Astrocyte (in vitro differentiated cells and primary cell): ENCODE results near the gene SLC16A6. TPM values are rescaled to one million over a fixed set of nuclear protein-coding genes. Genes with fewer than 3 reads are reported as not detected.
"Not testable (repeated sequence)": the region's sequence is repeated elsewhere in the genome, so short reads cannot be mapped to it uniquely, and the experiment has no call there.

Experiments
- DNase-seq: peaks from one replicate; pipeline ENCODE4 v3.0.0-alpha.2; 2010; ENCODE audit warnings: low read depth
- FAIRE-seq: peaks from 2 replicates; lab custom pipeline; 2011; peaks lifted over from hg19 to GRCh38; lab: Jason Lieb, UNC
- H2AFZ ChIP-seq: 2 replicates; pipeline ENCODE4 v1.6.0; 2012; ENCODE audit warnings: low read depth, low read length, inconsistent platforms
- H3K27ac ChIP-seq: 2 replicates; pipeline ENCODE4 v1.5.1; 2011; ENCODE audit warnings: low read depth, low read length, inconsistent platforms
- H3K27me3 ChIP-seq: 2 replicates; pipeline ENCODE4 v1.6.0; 2011; ENCODE audit warnings: low read length, inconsistent platforms; ENCODE audit not compliant: insufficient read depth
- H3K36me3 ChIP-seq: 2 replicates; pipeline ENCODE4 v1.5.1; 2011; ENCODE audit warnings: low read length, inconsistent platforms; ENCODE audit not compliant: insufficient read depth
- H3K4me1 ChIP-seq: 2 replicates; pipeline ENCODE4 v1.5.1; 2011; ENCODE audit warnings: low read length, inconsistent platforms; ENCODE audit not compliant: insufficient read depth
- H3K4me2 ChIP-seq: 2 replicates; pipeline ENCODE4 v1.6.0; 2012; ENCODE audit warnings: low read length, inconsistent platforms
- H3K4me3 ChIP-seq: 2 replicates; pipeline ENCODE4 v1.5.1; 2011; ENCODE audit warnings: low read depth, mild to moderate bottlenecking, low read length, inconsistent platforms; ENCODE audit not compliant: insufficient read depth
- H3K79me2 ChIP-seq: 2 replicates; pipeline ENCODE4 v1.6.0; 2012; ENCODE audit warnings: mild to moderate bottlenecking, low read length, inconsistent platforms; ENCODE audit not compliant: insufficient read depth
- H3K9ac ChIP-seq: 2 replicates; pipeline ENCODE4 v1.6.0; 2012; ENCODE audit warnings: mild to moderate bottlenecking, low read length, inconsistent platforms
- H3K9me3 ChIP-seq: 2 replicates; pipeline ENCODE4 v1.5.1; 2012; ENCODE audit warnings: low read depth, mild to moderate bottlenecking, low read length, inconsistent platforms; ENCODE audit not compliant: insufficient read depth
- H4K20me1 ChIP-seq: 2 replicates; pipeline ENCODE4 v1.6.0; 2012; ENCODE audit warnings: low read length, inconsistent platforms; ENCODE audit not compliant: insufficient read depth
- H3K27ac Mint-ChIP-seq: one replicate; pipeline ENCODE4 v1.8.0; 2021; ENCODE audit warnings: mild to moderate bottlenecking, mixed read lengths; ENCODE audit not compliant: unreplicated experiment
- H3K27me3 Mint-ChIP-seq: one replicate; pipeline ENCODE4 v1.8.0; 2021; ENCODE audit warnings: low read depth, mixed read lengths; ENCODE audit not compliant: unreplicated experiment
- H3K36me3 Mint-ChIP-seq: one replicate; pipeline ENCODE4 v1.8.0; 2021; ENCODE audit warnings: low read depth, mixed read lengths; ENCODE audit not compliant: unreplicated experiment
- H3K4me1 Mint-ChIP-seq: one replicate; pipeline ENCODE4 v1.8.0; 2021; ENCODE audit warnings: low read depth, mixed read lengths; ENCODE audit not compliant: unreplicated experiment
- H3K4me3 Mint-ChIP-seq: one replicate; pipeline ENCODE4 v1.8.0; 2021; ENCODE audit warnings: mild to moderate bottlenecking, moderate library complexity, mixed read lengths; ENCODE audit not compliant: unreplicated experiment
- H3K9me3 Mint-ChIP-seq: one replicate; pipeline ENCODE4 v1.8.0; 2021; ENCODE audit warnings: mild to moderate bottlenecking, mixed read lengths; ENCODE audit not compliant: unreplicated experiment
- EZH2 ChIP-seq: IDR thresholded peaks from 2 replicates; pipeline ENCODE4 v1.6.1; 2012; ENCODE audit warnings: mild to moderate bottlenecking, low read length, inconsistent platforms; ENCODE audit not compliant: insufficient read depth
- total RNA-seq: library from RNA; stranded (reverse); gene quantifications from 2 replicates; pipeline ENCODE4 v1.2.1, GENCODE V29; 2021
- TF ChIP-seq, protein P1 (sequence below): IDR thresholded peaks from 2 replicates; pipeline ENCODE4 v1.5.1; 2011; ENCODE audit warnings: low read depth, mild to moderate bottlenecking, inconsistent platforms, low read length, moderate library complexity; ENCODE audit not compliant: insufficient read depth

The SLC16A6 gene
- total RNA-seq, 1 donor from 2014 or later, result 0.34 TPM

DNA sequence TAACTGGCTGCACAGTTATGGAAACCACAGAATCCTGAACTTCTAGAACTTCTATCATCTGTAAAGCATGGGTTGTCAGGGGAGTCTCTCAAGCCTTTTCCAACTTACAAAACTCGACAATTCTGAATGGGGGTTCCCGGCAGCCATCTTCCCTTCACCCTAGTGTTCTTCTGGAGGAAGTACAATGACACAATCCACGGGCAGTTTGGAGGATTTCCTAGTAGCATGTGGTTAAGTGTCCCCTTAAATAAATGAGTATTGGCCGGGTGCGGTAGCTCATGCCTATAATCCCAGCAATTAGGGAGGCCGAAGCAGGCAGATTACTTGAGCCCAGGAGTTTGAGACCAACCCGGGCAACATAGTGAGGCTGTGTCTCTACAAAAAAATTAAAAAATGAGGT lies 2.1 kb downstream of the SLC16A6 start:
- H4K20me1 ChIP-seq, result peaks cover 8% of the 10 kb centered on the region
- H3K27me3 Mint-ChIP-seq, result peaks cover 38% of the 10 kb centered on the region
- DNase-seq (no peak), FAIRE-seq (no peak)
- H3K36me3 ChIP-seq, result no peaks in the 10 kb centered on the region
- no peaks in the 10 kb centered on the region for H3K79me2 ChIP-seq
- H3K27ac ChIP-seq, result no peak overlapping the region
- H3K27me3 ChIP-seq, result peaks cover 14% of the 10 kb centered on the region
- no peak overlapping the region for H3K4me3 Mint-ChIP-seq
- H3K4me1 ChIP-seq, result peaks cover 6% of the 10 kb centered on the region
- no peak overlapping the region for H3K9ac ChIP-seq
- H3K9me3 Mint-ChIP-seq, result no peaks in the 10 kb centered on the region
- no peak overlapping the region for H2AFZ ChIP-seq
- no peak overlapping the region for H3K27ac Mint-ChIP-seq
- H3K4me2 ChIP-seq, result no peak overlapping the region
- H3K4me3 ChIP-seq, result no peak overlapping the region
- no peaks in the 10 kb centered on the region for H3K9me3 ChIP-seq
- TF ChIP-seq EZH2, result no peak
- TF ChIP-seq, protein P1, sequence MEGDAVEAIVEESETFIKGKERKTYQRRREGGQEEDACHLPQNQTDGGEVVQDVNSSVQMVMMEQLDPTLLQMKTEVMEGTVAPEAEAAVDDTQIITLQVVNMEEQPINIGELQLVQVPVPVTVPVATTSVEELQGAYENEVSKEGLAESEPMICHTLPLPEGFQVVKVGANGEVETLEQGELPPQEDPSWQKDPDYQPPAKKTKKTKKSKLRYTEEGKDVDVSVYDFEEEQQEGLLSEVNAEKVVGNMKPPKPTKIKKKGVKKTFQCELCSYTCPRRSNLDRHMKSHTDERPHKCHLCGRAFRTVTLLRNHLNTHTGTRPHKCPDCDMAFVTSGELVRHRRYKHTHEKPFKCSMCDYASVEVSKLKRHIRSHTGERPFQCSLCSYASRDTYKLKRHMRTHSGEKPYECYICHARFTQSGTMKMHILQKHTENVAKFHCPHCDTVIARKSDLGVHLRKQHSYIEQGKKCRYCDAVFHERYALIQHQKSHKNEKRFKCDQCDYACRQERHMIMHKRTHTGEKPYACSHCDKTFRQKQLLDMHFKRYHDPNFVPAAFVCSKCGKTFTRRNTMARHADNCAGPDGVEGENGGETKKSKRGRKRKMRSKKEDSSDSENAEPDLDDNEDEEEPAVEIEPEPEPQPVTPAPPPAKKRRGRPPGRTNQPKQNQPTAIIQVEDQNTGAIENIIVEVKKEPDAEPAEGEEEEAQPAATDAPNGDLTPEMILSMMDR, result no peak
- no peaks in the 10 kb centered on the region for H3K36me3 Mint-ChIP-seq
- H3K4me1 Mint-ChIP-seq, result peaks cover 5% of the 10 kb centered on the region

DNA sequence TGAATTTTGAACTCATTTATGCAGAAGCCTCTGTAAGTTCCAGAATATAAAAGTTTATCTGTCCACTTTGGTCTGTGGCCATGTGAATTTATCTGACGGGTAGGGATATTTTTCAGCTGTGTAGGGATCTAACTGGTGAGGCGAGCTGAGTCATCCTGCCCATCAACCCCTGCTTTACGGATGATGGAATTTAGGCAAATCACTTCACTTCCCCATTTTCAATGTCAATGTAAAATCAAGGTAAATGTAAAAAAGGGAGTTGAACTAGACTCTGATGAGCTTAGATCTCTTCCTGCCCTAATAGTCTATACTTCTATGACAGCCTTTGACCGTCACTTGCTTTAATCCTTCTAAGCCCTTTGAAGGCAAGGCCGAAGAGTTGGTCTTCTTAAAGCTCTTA lies 2.6 kb downstream of the SLC16A6 start:
- Histone ChIP-seq H3K4me3 (no peak overlapping the region), H3K27me3 (peaks cover 14% of the 10 kb centered on the region), H3K79me2 (no peaks in the 10 kb centered on the region), H2AFZ (no peak overlapping the region), H4K20me1 (peaks cover 8% of the 10 kb centered on the region), H3K36me3 (no peaks in the 10 kb centered on the region), H3K4me2 (no peak overlapping the region), H3K9ac (no peak overlapping the region), H3K9me3 (no peaks in the 10 kb centered on the region), H3K4me1 (peaks cover 6% of the 10 kb centered on the region), H3K27ac (no peak overlapping the region)
- Mint-ChIP-seq H3K4me1 (peaks cover 5% of the 10 kb centered on the region), H3K9me3 (no peaks in the 10 kb centered on the region), H3K4me3 (no peak overlapping the region), H3K27me3 (peaks cover 37% of the 10 kb centered on the region), H3K36me3 (no peaks in the 10 kb centered on the region), H3K27ac (no peak overlapping the region)
- no peak for FAIRE-seq
- no peak for DNase-seq
- TF ChIP-seq EZH2, result no peak
- TF ChIP-seq, protein P1, result no peak

DNA sequence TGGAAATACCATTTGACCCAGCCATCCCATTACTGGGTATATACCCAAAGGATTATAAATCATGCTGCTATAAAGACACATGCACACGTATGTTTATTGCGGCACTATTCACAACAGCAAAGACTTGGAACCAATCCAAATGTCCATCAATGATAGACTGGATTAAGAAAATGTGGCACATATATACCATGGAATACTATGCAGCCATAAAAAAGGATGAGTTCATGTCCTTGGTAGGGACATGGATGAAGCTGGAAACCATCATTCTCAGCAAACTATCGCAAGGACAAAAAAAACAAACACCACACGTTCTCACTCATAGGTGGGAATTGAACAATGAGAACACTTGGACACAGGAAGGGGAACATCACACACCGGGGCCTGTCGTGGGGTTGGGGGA lies 9.0 kb downstream of the SLC16A6 start:
- H3K36me3 Mint-ChIP-seq, H3K27me3 Mint-ChIP-seq, H3K4me2 ChIP-seq, H3K4me3 ChIP-seq, H3K27ac ChIP-seq, DNase-seq, FAIRE-seq, H3K4me1 Mint-ChIP-seq, H3K27me3 ChIP-seq, H2AFZ ChIP-seq, H3K36me3 ChIP-seq, H3K27ac Mint-ChIP-seq, H3K9me3 ChIP-seq, H3K9me3 Mint-ChIP-seq, H4K20me1 ChIP-seq, H3K79me2 ChIP-seq, H3K4me1 ChIP-seq, H3K4me3 Mint-ChIP-seq, H3K9ac ChIP-seq: not testable (repeated sequence)
